DOHH2 (cell line): ENCODE results near the gene TMEM131.

Source experiments
- CTCF ChIP-seq: fragments of 200-600 bp; sonication (generic); IDR thresholded peaks from one replicate; pipeline ENCODE4 v1.5.1; 2014; ENCODE audit warnings: antibody characterized with exemption, mild to moderate bottlenecking, low read depth, low read length; ENCODE audit not compliant: poor library complexity, severe bottlenecking
- EZH2phosphoT487 ChIP-seq: fragments of 200-600 bp; sonication (generic); IDR thresholded peaks from 2 replicates; pipeline ENCODE4 v1.6.1; 2017; ENCODE audit warnings: borderline replicate concordance, mild to moderate bottlenecking, antibody characterized with exemption, low read length, moderate library complexity, mixed read lengths

DNA sequence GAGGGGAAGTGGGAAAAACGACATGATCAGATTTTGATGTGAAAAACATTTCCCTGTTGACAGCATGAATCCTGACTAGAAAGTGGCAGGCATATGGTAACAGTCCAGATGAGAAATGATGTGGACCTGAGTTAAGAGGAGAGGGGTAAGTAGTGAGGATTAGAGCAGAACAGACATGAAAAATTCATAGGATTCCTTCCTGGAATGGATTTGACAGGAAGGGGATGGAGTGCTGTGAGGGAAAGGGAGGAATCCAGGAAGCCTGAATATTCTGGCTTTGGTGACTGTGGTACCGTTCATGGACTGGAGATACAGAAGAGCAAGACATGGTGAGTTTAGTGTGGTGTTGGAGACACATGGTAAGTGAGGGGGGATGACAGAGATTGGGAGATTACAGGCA is 115.4 kb downstream of the TMEM131 start:
- TF ChIP-seq CTCF (no peak), EZH2phosphoT487 (no peak)
